ENCODE data around the gene PAM16. TPM values are rescaled to one million over a fixed set of nuclear protein-coding genes. Genes with fewer than 3 reads are reported as not detected.

PAM16 gene
- total RNA-seq, 3 donors from 2014 or later, result 31.9 to 35.8 (median 32.6) TPM

DNA sequence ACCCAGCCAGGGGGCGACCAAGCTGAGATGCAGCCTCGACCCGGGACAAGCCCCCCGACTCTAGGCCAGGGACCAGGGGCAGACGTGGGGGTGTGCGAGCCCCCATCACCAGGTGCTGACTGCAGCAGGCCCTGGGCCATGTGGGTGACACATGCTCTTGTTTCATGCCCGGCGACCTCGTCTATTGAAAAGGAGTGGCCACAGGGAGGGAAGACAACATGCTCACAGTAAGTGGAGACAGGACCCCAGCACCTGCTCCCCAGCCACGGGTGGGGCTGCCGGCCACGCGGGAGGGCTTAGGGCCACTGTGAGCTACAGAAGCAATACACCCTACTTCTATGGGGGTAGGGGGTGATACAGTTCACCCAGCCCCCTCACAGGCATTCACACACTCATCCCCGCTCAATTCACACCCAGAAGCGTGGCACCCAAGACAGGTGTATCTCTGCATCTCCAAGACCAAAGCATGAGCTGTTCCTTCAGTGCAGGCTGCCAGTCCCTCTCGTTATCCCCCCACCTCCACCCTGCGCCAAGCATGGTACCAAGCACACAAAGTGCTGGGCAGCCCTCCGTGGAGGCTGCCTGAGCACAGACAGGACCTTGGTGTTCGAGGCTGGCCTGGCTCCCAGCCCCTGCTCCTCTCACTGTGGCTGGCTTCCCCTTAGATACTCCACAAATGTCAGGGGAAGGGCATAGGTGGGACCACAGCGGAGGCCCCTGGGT, 34.1 kb upstream of the PAM16 start:
- DNase-seq, result no peak
- TF ChIP-seq, protein P1, sequence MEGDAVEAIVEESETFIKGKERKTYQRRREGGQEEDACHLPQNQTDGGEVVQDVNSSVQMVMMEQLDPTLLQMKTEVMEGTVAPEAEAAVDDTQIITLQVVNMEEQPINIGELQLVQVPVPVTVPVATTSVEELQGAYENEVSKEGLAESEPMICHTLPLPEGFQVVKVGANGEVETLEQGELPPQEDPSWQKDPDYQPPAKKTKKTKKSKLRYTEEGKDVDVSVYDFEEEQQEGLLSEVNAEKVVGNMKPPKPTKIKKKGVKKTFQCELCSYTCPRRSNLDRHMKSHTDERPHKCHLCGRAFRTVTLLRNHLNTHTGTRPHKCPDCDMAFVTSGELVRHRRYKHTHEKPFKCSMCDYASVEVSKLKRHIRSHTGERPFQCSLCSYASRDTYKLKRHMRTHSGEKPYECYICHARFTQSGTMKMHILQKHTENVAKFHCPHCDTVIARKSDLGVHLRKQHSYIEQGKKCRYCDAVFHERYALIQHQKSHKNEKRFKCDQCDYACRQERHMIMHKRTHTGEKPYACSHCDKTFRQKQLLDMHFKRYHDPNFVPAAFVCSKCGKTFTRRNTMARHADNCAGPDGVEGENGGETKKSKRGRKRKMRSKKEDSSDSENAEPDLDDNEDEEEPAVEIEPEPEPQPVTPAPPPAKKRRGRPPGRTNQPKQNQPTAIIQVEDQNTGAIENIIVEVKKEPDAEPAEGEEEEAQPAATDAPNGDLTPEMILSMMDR (IDR thresholded peaks at IDR 0.05), result no peak
- Histone ChIP-seq H3K36me3 (ENCODE audit: low read depth) (no peaks in the 10 kb centered on the region), H3K4me3 (no peak overlapping the region), H3K4me1 (ENCODE audit: low read depth) (no peaks in the 10 kb centered on the region), H3K9me3 (no peaks in the 10 kb centered on the region)
- no peak for ATAC-seq
- intact Hi-C loops (cut with DNase I, micrococcal nuclease), result no loop called here

DNA sequence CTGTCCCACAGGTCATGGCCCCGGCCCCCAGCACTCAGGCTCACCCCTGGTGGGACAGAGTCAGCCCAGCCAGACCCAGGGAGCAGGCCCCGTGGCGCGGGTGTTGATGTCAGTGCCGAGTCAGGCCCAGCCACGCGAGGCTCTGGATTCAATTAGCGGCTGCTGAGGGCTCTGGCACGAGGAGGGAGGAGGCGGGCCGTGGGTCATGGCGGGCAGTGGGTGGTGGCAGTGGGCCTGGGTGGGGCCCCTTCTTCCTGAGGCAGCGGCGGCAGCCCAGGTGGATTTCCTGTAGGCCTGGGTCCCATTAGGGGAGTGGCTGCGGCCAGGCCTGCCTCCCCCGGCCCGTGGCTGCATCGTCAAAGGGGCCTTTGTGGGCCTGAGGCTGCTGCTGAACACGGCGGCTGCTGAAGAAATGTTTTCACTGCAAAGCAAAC, 33.4 kb upstream of the PAM16 start:
- no peaks in the 10 kb centered on the region for H3K36me3 ChIP-seq (ENCODE audit: low read depth)
- TF ChIP-seq, protein P1 (IDR thresholded peaks at IDR 0.05), result no peak
- ATAC-seq, result no peak
- intact Hi-C loops (cut with DNase I, micrococcal nuclease), result no loop called here
- no peaks in the 10 kb centered on the region for H3K4me1 ChIP-seq (ENCODE audit: low read depth)
- H3K9me3 ChIP-seq, result no peaks in the 10 kb centered on the region
- H3K4me3 ChIP-seq, result no peak overlapping the region
- peak in 1 of 3 donors; percentile 59 for DNase-seq

DNA sequence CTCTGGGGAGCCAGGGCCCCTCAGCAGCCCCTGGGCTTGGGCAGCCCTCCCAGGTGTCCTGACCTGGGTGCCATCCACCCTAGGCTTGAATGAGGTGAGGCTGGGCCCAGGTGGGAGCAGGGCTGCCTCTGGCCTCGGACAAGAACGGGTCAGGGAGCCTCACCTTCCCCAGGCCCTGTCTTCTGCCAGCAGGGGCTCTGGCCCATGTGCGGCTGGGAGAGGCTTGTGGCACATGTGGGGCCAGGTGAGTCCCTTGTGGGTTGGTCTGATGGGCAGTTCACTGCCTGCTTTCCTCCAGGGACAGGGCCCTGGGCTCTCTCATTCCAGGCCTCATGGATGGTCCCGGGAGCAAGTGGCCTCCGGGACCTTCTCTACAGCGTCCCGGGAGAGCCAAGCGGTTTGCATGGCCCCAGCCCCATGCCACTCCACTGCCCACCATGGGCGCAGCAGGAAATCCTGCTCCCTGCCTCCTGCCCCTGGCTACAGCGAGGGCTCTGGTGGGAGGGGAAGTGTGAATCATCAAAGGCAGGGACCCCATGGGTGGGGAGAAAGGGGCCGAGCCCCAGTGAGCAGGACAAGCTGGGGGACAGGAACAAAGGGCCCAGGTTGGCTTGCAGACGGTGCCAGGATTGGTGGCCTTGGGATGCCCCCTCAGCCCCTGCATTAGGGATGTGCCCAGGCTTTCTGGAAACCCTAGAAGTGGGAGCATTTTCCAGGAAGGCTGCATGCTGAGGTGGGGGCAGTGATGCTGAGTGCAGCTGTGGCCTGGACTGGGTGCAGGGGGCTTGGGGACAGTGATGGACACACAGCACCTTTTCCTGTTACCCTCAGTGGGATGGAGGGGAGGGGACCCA, 32.7 kb upstream of the PAM16 start:
- Histone ChIP-seq H3K4me3 (no peak overlapping the region), H3K4me1 (ENCODE audit: low read depth) (no peaks in the 10 kb centered on the region), H3K9me3 (no peaks in the 10 kb centered on the region), H3K36me3 (ENCODE audit: low read depth) (no peaks in the 10 kb centered on the region)
- no peak for DNase-seq
- ATAC-seq, result no peak
- TF ChIP-seq, protein P1 (IDR thresholded peaks at IDR 0.05), result no peak
- intact Hi-C loops (cut with DNase I, micrococcal nuclease), result no loop called here

DNA sequence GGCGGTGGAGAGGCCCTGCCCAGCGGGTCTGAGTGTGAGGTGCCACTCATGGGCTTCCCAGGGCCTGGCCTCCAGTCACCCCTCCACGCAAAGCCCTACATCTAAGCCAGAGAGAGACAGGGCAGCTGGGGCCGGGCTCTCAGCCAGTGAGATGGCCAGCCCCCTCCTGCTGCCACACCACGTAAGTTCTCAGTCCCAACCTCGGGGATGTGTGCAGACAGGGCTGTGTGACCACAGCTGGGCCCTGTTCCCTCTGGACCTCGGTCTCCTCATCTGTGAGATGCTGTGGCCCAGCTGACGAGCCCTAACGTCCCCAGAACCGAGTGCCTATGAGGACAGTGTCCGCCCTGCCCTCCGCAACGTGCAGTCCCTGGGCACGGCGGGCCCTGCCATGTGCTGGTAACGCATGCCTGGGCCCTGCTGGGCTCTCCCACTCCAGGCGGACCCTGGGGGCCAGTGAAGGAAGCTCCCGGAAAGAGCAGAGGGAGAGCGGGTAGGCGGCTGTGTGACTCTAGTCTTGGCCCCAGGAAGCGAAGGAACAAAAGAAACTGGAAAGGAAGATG, 31.8 kb upstream of the PAM16 start:
- no peak overlapping the region for H3K4me3 ChIP-seq
- H3K4me1 ChIP-seq (ENCODE audit: low read depth), result no peaks in the 10 kb centered on the region
- TF ChIP-seq, protein P1 (IDR thresholded peaks at IDR 0.05), result no peak
- intact Hi-C loops (cut with DNase I, micrococcal nuclease), result no loop called here
- ATAC-seq (no peak), DNase-seq (peak in 1 of 3 donors; percentile 38)
- H3K9me3 ChIP-seq, result no peaks in the 10 kb centered on the region
- H3K36me3 ChIP-seq (ENCODE audit: low read depth), result no peaks in the 10 kb centered on the region

DNA sequence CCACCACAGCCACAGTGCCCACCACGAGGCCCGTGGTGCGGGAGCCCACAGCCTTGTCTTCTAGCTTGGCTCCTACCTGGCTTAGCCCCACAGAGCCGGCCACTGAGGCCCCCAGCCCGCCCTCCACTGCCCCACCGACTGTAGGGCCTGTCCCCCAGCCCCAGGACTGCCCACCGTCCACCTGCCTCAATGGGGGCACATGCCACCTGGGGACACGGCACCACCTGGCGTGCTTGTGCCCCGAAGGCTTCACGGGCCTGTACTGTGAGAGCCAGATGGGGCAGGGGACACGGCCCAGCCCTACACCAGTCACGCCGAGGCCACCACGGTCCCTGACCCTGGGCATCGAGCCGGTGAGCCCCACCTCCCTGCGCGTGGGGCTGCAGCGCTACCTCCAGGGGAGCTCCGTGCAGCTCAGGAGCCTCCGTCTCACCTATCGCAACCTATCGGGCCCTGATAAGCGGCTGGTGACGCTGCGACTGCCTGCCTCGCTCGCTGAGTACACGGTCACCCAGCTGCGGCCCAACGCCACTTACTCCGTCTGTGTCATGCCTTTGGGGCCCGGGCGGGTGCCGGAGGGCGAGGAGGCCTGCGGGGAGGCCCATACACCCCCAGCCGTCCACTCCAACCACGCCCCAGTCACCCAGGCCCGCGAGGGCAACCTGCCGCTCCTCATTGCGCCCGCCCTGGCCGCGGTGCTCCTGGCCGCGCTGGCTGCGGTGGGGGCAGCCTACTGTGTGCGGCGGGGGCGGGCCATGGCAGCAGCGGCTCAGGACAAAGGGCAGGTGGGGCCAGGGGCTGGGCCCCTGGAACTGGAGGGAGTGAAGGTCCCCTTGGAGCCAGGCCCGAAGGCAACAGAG, 31.0 kb upstream of the PAM16 start:
- intact Hi-C loops (cut with DNase I, micrococcal nuclease), result no loop called here
- ATAC-seq, result no peak
- Histone ChIP-seq H3K4me1 (ENCODE audit: low read depth) (no peaks in the 10 kb centered on the region), H3K4me3 (no peak overlapping the region), H3K9me3 (no peaks in the 10 kb centered on the region), H3K36me3 (ENCODE audit: low read depth) (no peaks in the 10 kb centered on the region)
- TF ChIP-seq, protein P1 (IDR thresholded peaks at IDR 0.05), result no peak
- DNase-seq, result peak in 1 of 3 donors; percentile 47

Measured in mucosa of descending colon (tissue), 3 donors.